HepG2 (cell line): ENCODE results near the gene KRTAP3-3. TPM values are rescaled to one million over a fixed set of nuclear protein-coding genes. Genes with fewer than 3 reads are reported as not detected.

Source experiments
- AGO2 ChIP-seq: fragments of 200-400 bp; formaldehyde crosslinking; optimal IDR thresholded peaks from 2 replicates; pipeline ENCODE3; 2017; ENCODE audit warnings: mild to moderate bottlenecking, low read depth, low read length, moderate library complexity
- ATF4 ChIP-seq, 2 experiments: fragments of 450-650 bp in 1 of 2; sonication (generic) in 1 of 2; formaldehyde crosslinking; IDR thresholded peaks; 2 replicates each; pipeline versions ENCODE4 v1.5.0 to v1.8.0; 2020 to 2022; ENCODE audit warnings: mild to moderate bottlenecking in 1 of 2, missing genetic modification reagents in 1 of 2
- BHLHE40 ChIP-seq: IDR thresholded peaks from 2 replicates; pipeline ENCODE4 v1.6.1; 2011; ENCODE audit warnings: low read length, improper control_type of control experiment
- CBX5 ChIP-seq: sonication (generic); formaldehyde crosslinking; IDR thresholded peaks from 2 replicates; pipeline ENCODE4 v1.4.0; 2020; ENCODE audit warnings: missing genetic modification reagents, borderline replicate concordance
- FOSL1 ChIP-seq: sonication (generic); formaldehyde crosslinking; IDR thresholded peaks from 2 replicates; pipeline ENCODE4 v1.9.0; 2021; ENCODE audit warnings: missing genetic modification reagents, borderline replicate concordance
- KDM5A ChIP-seq: fragments of 200-600 bp; sonication (generic); IDR thresholded peaks from 2 replicates; pipeline ENCODE4 v1.7.0; 2018; ENCODE audit warnings: antibody characterized with exemption, mild to moderate bottlenecking, low read length, borderline replicate concordance
- MEIS1 ChIP-seq: sonication (generic); formaldehyde crosslinking; IDR thresholded peaks from 2 replicates; pipeline ENCODE4 v1.9.0; 2021; ENCODE audit warnings: mild to moderate bottlenecking, missing genetic modification reagents, moderate library complexity, borderline replicate concordance
- NFE2L1 ChIP-seq: sonication (generic); formaldehyde crosslinking; IDR thresholded peaks from 2 replicates; pipeline ENCODE4 v1.4.0; 2020; ENCODE audit warnings: missing genetic modification reagents, mild to moderate bottlenecking, borderline replicate concordance
- ONECUT2 ChIP-seq: sonication (generic); formaldehyde crosslinking; IDR thresholded peaks from 2 replicates; pipeline ENCODE4 v1.4.0; 2020; ENCODE audit warnings: missing genetic modification reagents
- SAFB2 ChIP-seq: sonication (generic); formaldehyde crosslinking; IDR thresholded peaks from 2 replicates; pipeline ENCODE4 v1.5.1; 2020; ENCODE audit warnings: missing genetic modification reagents, low read depth, mild to moderate bottlenecking, borderline replicate concordance
- SAP130 ChIP-seq: IDR thresholded peaks from 2 replicates; pipeline ENCODE4 v1.6.1; 2016; ENCODE audit warnings: low read depth
- SP140L ChIP-seq: sonication (generic); formaldehyde crosslinking; IDR thresholded peaks from 2 replicates; pipeline ENCODE4 v1.4.0; 2020; ENCODE audit warnings: missing genetic modification reagents, borderline replicate concordance
- SRF ChIP-seq: IDR thresholded peaks from 2 replicates; pipeline ENCODE4 v1.6.1; 2011; ENCODE audit warnings: mild to moderate bottlenecking, low read depth, low read length, moderate library complexity
- TAF1 ChIP-seq: sonication (generic); formaldehyde crosslinking; IDR thresholded peaks from 2 replicates; pipeline ENCODE4 v1.4.0; 2020; ENCODE audit warnings: missing genetic modification reagents
- ZBTB21 ChIP-seq: sonication (generic); formaldehyde crosslinking; IDR thresholded peaks from 2 replicates; pipeline ENCODE4 v1.4.0; 2020; ENCODE audit warnings: missing genetic modification reagents
- ZC3H13 ChIP-seq: sonication (generic); formaldehyde crosslinking; IDR thresholded peaks from 2 replicates; pipeline ENCODE4 v1.8.1; 2023; ENCODE audit warnings: mild to moderate bottlenecking, missing genetic modification reagents, moderate library complexity
- ZNF224 ChIP-seq: sonication (generic); formaldehyde crosslinking; IDR thresholded peaks from 2 replicates; pipeline ENCODE4 v1.5.0; 2020; ENCODE audit warnings: mild to moderate bottlenecking, missing genetic modification reagents
- ZNF530 ChIP-seq: sonication (generic); formaldehyde crosslinking; IDR thresholded peaks from 2 replicates; pipeline ENCODE4 v1.5.0; 2020; ENCODE audit warnings: low read depth, mild to moderate bottlenecking, missing genetic modification reagents
- ZNF652 ChIP-seq: IDR thresholded peaks from 2 replicates; pipeline ENCODE4 v1.6.1; 2016; ENCODE audit warnings: low read depth, borderline replicate concordance
- ZSCAN20 ChIP-seq: sonication (generic); formaldehyde crosslinking; IDR thresholded peaks from 2 replicates; pipeline ENCODE4 v1.4.0; 2020; ENCODE audit warnings: missing genetic modification reagents, mild to moderate bottlenecking, borderline replicate concordance
- ZSCAN25 ChIP-seq: sonication (generic); formaldehyde crosslinking; IDR thresholded peaks from 2 replicates; pipeline ENCODE4 v1.8.0; 2022; ENCODE audit warnings: mild to moderate bottlenecking, missing genetic modification reagents
- polyA plus RNA-seq, 8 experiments: library from polyadenylated mRNA; depleted of rRNA in 3 of 8; stranded (reverse) in 7 of 8; unstranded in 1 of 8; fragments of >200 nt; fragmentation: Illumina TruSeq in 4 of 8; extraction: Trizol in 4 of 8; gene quantifications; 2 replicates each; pipeline versions ENCODE4 v1.2.1 to v1.2.3, GENCODE V29; 2011 to 2016; ENCODE audit warnings: low read depth in 4 of 8, missing spikeins in 1 of 8, mixed read lengths in 1 of 8; ENCODE audit not compliant: insufficient read depth in 1 of 8
- total RNA-seq, 5 experiments: library from RNA; depleted of rRNA; stranded (reverse); fragments of >200 nt; fragmentation: Illumina TruSeq; extraction: Trizol; gene quantifications; 2 replicates each; pipeline ENCODE4 v1.2.3, GENCODE V29; 2016; ENCODE audit warnings: low read depth in 1 of 5
- TF ChIP-seq, protein P1 (sequence below): sonication (generic); formaldehyde crosslinking; IDR thresholded peaks from 2 replicates; pipeline ENCODE4 v1.5.0; 2020; ENCODE audit warnings: missing genetic modification reagents, mild to moderate bottlenecking, borderline replicate concordance
- TF ChIP-seq, protein P2 (sequence below): sonication (generic); formaldehyde crosslinking; IDR thresholded peaks from 2 replicates; pipeline ENCODE4 v1.4.0; 2020; ENCODE audit warnings: missing genetic modification reagents
- TF ChIP-seq, protein P3 (sequence below): sonication (generic); formaldehyde crosslinking; IDR thresholded peaks from 2 replicates; pipeline ENCODE4 v1.8.0; 2022; ENCODE audit warnings: low read depth, missing genetic modification reagents
- TF ChIP-seq, protein P4 (sequence below): sonication (generic); formaldehyde crosslinking; IDR thresholded peaks from 2 replicates; pipeline ENCODE4 v1.9.0; 2022; ENCODE audit warnings: low read depth, missing genetic modification reagents

The KRTAP3-3 gene
- total and polyA plus RNA-seq, 2 of the 13 experiments (the other 11 are each of a cell fraction or from before 2014, with no cell fraction given) = not detected

DNA sequence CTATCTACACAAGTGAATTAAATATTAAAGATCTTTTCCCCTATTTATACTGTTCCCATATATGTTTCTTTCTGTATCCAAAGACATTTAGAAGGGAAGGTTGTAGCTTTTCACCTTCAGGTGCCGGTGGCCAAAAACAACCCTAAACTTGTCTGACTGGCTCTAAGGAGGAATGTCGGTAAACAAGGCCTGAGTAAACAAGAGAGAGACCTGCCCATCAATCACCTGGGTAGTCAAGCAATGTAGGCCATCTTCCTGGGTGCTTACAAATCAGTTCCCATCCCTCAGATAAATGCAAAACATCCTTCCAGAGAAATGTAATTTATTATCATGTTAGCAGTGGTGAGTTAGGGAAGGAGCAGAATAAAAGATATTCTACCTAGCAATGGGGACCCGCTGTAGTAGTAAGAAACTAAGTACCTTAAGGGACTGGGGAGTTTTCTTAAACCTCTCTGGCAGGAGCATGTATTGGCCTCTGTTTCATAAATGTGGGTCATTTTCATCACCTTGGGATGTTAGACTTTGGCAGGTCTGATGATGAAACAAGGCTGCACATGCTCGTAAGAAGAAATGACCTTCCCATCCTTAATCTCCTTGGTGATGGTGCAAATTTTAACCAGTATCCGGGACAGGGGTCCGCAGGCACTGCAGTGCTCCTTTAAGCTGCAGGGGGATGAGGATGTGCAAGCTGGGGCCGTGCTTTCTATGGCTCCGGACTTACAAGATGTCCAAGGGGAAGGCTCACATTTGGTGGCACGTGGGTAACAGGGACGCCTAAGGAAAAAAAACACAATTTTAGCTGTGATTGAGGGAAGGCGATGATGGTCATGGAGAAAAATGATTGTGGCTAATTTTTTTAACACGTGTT, 35.6 kb downstream of the KRTAP3-3 start (continued):
- TF ChIP-seq ZNF652 = no peak
- TF ChIP-seq SP140L = no peak
- TF ChIP-seq, protein P1, sequence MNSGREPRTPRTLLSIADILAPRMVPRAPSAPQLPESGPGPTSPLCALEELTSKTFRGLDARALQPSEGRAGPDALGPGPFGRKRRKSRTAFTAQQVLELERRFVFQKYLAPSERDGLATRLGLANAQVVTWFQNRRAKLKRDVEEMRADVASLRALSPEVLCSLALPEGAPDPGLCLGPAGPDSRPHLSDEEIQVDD = no peak
- peak; percentile 85 for TF ChIP-seq SAP130
- TF ChIP-seq, protein P2, sequence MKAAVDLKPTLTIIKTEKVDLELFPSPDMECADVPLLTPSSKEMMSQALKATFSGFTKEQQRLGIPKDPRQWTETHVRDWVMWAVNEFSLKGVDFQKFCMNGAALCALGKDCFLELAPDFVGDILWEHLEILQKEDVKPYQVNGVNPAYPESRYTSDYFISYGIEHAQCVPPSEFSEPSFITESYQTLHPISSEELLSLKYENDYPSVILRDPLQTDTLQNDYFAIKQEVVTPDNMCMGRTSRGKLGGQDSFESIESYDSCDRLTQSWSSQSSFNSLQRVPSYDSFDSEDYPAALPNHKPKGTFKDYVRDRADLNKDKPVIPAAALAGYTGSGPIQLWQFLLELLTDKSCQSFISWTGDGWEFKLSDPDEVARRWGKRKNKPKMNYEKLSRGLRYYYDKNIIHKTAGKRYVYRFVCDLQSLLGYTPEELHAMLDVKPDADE (CRISPR knock-in tag) = no peak
- no peak for TF ChIP-seq BHLHE40
- no peak for TF ChIP-seq ZSCAN25
- TF ChIP-seq AGO2 = no peak
- TF ChIP-seq ATF4 (CRISPR knock-in tag; IDR thresholded peaks at IDR 0.05) = no peak
- peak; percentile 43; the same call in 1 of the 2 replicates for TF ChIP-seq CBX5 (CRISPR knock-in tag)
- TF ChIP-seq SAFB2 (CRISPR knock-in tag) = no peak
- TF ChIP-seq ZSCAN20 (CRISPR knock-in tag) = no peak
- no peak for TF ChIP-seq ZNF530 (CRISPR knock-in tag)
- no peak; the same call in 1 of the 2 replicates for TF ChIP-seq FOSL1
- TF ChIP-seq, protein P3, sequence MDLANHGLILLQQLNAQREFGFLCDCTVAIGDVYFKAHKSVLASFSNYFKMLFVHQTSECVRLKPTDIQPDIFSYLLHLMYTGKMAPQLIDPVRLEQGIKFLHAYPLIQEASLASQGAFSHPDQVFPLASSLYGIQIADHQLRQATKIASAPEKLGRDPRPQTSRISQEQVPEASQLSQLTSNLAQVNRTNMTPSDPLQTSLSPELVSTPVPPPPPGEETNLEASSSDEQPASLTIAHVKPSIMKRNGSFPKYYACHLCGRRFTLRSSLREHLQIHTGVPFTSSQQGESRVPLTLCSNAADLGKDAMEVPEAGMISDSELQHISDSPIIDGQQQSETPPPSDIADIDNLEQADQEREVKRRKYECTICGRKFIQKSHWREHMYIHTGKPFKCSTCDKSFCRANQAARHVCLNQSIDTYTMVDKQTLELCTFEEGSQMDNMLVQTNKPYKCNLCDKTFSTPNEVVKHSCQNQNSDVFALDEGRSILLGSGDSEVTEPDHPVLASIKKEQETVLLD (CRISPR knock-in tag) = no peak
- TF ChIP-seq, protein P4, sequence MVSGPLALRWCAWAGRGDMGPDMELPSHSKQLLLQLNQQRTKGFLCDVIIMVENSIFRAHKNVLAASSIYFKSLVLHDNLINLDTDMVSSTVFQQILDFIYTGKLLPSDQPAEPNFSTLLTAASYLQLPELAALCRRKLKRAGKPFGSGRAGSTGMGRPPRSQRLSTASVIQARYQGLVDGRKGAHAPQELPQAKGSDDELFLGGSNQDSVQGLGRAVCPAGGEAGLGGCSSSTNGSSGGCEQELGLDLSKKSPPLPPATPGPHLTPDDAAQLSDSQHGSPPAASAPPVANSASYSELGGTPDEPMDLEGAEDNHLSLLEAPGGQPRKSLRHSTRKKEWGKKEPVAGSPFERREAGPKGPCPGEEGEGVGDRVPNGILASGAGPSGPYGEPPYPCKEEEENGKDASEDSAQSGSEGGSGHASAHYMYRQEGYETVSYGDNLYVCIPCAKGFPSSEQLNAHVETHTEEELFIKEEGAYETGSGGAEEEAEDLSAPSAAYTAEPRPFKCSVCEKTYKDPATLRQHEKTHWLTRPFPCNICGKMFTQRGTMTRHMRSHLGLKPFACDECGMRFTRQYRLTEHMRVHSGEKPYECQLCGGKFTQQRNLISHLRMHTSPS (CRISPR knock-in tag) = no peak
- TF ChIP-seq ZC3H13 = no peak
- no peak for TF ChIP-seq ZBTB21 (CRISPR knock-in tag)
- no peak for TF ChIP-seq ZNF224 (CRISPR knock-in tag)
- no peak for TF ChIP-seq SRF
- no peak for TF ChIP-seq TAF1 (CRISPR knock-in tag)
- peak; percentile 100 for TF ChIP-seq MEIS1 (CRISPR knock-in tag)
- no peak for TF ChIP-seq KDM5A
- TF ChIP-seq NFE2L1 = no peak
- TF ChIP-seq ONECUT2 (CRISPR knock-in tag) = peak; percentile 48; the same call in 1 of the 2 replicates
